Fibroblast of skin of scalp (primary cell): ENCODE measurements around the gene CCDC39.
"Not testable (repeated sequence)": the region's sequence is repeated elsewhere in the genome, so short reads cannot be mapped to it uniquely, and the experiment has no call there.

Experiments used
- DNase-seq: peaks from one replicate; pipeline ENCODE4 v3.0.0-alpha.2; 2013

The CCDC39 gene

DNA sequence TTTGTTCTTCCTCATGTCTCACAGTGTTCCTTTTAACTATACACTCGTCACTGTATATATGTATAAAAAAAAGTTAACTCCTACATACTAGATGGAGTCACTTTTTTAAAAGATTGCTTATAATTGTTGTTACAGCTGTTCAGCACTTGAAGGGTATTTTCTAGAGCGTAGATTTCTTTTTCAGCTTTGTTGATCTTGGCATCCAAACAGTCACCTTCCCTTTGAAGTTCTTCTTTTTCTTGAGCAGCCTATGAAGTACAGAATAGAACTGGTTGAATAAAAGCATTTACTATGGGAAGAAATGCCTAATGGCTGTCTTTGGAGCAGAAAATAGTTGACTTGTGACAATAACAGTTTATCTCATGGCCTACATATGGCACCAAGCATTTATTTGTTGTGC lies 59.6 kb downstream of the CCDC39 start:
- DNase-seq = no peak

DNA sequence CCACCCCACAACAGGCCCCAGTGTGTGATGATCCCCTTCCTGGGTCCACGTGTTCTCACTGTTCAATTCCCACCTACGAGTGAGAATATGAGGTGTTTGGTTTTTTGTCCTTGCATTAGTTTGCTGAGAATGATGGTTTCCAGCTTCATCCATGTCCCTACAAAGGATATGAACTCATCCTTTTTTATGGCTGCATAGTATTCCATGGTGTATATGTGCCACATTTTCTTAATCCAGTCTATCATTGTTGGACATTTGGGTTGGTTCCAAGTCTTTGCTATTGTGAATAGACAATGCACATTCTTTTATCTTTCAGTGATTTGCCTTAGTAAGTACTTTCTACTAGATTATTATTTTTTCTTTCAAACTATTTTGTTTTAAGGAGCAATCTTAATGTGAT lies 60.7 kb downstream of the CCDC39 start:
- DNase-seq = not testable (repeated sequence)

DNA sequence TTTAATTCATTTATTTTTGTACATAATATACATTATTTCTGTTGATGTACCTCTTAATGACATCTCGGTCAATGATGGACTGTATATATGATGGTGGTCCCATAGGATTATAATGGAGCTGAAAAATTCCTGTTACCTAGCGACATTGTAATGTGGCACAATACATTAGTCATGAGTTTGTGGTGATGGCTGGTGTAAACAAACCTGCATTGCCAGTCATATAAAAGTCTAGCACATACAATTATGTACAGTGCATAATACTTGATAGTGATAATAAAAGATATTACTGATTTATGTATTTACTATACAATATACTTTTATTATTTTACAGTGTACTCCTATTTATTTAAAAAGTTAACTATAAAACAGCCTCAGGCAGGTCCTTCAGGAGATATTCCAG lies 62.2 kb downstream of the CCDC39 start:
- DNase-seq = no peak

DNA sequence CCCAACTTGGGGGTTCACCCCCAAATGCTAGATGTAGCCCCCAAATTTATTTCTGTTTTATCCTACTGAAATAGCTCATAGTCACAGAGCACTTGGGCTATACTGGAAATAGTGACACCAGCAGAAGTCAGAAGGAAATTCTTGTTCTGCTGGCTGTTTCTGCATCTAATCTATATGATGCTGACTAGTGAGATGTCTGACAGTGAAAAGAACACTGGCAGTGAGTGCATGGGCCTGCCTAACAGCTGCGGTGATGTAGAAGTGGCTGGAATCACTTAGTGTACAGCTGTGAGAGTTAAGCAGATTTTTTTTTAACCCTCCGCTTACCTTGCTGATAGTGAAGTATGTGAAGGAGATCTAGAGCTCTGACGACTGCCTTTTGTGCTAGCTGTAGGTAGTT lies 63.3 kb downstream of the CCDC39 start:
- no peak for DNase-seq

DNA sequence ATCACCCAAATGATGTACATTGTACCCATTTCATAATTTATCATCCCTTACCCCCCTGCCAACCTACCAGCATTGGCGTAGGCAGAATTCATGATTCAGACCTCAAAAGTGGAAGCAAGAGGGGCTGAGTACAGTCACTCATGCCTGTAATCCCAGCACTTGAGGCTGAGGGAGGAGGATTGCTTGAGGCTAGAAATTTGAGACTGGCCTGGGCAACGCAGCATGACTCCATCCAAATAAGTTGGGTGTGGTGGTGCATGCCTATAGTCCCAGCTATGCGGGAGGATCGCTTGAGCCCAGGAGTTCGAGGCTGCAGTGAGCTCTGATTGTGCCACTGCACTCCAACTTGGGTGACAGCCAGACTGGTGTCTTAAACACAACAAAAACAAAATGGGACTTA lies 66.9 kb downstream of the CCDC39 start:
- no peak for DNase-seq

DNA sequence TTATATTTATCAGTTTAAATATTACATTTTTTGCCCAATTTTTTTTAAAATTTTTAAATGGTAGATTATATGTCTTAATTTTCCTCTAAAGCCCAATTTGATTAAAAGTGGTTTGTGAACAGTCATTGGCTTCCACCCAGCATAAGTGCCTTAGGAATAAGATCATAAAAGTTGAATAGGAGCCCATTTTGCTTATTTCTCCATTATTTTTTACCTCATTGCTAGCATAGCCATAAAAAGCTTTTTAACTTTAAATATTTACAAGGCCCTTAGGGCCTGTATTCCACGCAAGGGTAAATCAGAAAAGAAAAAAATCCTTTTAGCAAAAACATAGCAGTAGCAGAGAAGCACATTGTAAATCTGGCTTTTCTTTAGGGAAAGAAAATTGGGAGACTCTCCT lies 68.3 kb downstream of the CCDC39 start:
- no peak for DNase-seq

DNA sequence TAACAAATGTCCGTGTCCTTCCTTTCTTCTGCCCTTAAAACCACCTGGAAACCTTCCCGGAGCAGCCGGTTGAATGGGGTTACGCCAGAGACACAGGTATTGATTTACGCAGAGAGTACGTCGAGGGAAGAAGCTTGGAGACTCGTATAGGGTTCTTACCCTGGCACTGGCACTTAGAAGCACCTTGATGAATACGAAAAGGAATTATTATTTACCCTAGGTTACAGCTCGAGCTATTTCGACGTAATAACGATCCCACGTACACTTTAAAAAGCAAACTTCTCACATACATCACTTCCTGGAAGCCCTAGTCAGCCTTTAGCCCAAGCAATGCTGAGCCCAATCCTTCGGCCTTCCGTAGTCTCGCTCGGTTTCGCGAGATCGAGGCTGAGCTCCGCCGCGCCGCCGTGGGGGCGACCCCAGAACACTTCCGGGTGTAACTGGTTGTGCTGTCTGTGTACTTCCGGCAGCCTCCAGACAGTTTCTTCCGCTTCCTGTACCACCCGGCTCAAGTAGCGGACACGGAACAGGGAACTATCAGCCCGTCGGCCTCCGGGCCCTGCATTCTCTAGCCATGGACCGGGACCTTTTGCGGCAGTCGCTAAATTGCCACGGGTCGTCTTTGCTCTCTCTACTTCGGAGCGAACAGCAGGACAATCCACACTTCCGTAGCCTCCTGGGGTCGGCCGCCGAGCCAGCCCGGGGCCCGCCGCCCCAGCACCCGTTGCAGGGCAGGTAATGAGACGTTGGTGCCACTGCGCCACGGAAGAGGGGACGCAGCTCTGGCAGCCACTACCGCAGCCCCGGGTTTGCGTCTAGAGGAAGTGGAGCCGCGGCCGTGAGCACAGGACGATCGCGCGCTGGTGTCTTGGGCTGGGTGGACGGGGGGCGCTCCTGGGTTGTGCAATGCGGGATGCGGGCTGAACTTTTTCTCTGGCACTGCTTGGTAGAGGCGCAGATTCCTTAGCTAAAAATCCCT lies 77.3 kb downstream of the CCDC39 start, which contains the start of gene TTC14:
Gene TTC14, plus strand, starts transcription at position 476 of the 979 bp plus-strand sequence. Its CDS starts 99 bp downstream, at position 575.
- peak; percentile 96 for DNase-seq

DNA sequence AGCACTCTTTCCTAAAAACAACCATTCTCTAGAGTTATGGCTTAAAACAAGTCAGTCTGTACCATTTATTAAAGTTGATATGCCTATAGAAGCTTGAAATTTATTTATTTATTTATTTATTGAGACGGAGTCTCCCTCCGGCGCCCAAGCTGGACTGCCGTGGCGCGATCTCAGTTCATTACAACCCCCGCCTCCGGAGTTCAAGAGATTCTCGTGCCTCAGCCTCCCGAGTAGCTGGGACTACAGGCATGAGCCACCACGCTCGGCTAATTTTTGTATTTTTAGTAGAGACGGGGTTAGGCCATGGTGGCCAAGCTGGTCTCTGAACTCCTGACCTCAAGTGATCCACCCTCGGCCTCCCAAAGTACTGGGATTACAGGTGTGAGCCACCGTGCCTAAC lies 78.8 kb downstream of the CCDC39 start:
- no peak for DNase-seq

DNA sequence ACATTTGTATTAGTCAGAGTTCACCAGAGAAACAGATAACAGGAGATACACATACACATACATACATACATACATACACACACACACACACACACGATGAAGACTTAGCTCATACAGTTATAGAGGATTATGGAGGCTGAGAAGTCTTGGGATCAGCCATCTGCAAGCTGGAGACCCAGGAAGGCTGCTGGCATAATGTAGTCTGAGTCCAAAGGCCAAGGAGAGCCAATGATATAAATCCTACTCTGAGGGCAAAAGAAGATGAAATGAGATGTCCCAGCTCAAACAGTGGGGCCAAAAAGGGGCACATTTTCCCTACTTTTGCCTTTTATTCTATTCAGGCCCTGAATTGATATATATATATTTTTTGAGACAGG lies 83.7 kb downstream of the CCDC39 start:
- DNase-seq = no peak

DNA sequence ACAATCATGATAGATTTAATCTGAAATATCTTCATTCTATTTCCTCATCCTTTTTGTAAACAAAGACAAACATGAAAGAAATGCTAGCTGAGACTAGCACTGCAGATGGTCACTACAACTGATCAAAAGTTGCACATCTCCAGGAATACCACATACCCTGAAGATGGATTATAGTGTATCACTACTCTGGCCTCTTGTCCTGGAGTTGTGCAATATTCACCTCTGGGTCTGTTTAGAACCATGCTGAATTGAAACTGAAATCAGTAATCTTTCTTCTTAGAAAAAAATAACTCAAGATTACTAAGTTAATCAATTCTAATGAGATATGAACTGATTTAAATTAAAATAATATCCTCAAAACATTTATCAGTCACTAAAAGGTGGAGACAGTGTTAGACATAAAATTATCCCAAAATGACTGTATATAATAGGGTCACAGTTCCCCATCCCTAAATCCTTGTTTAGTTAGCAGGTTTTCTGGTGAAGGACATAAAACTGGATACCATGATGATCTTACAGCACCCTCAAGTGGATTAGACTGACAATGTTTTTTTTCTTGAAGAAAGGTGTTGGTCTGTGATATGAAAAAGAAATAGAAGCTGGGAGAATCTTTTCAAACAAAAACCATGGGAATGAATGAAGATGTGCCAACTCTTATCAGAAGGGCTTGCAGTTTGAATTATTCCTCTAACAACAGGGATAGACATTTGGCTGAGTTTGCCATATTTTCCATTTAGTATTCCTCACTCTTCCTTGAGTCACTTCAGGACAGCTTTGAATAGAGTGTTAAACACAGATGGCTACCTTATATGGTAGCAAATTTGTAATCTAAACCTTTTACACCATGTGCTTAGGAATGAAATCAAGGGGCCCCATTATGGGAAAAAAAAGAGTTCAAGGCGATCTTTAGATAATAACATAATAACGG lies 84.4 kb downstream of the CCDC39 start:
- DNase-seq = peak; percentile 47

DNA sequence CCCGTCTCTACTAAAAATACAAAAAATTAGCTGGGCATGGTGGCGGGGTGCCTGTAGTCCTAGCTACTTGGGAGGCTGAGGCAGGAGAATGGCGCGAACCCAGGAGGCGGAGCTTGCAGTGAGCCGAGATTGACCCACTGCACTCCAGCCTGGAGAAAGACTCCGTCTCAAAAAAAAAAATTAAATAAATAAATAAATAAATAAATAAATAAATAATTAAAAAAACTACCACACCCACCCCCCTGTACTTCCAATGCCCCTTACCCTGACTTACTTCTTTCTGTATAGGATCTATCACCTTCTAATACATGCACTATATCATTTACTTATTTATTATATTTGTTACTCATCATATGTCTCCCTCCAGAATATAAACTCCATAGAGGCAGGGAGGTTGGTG lies 85.7 kb downstream of the CCDC39 start:
- DNase-seq = not testable (repeated sequence)

DNA sequence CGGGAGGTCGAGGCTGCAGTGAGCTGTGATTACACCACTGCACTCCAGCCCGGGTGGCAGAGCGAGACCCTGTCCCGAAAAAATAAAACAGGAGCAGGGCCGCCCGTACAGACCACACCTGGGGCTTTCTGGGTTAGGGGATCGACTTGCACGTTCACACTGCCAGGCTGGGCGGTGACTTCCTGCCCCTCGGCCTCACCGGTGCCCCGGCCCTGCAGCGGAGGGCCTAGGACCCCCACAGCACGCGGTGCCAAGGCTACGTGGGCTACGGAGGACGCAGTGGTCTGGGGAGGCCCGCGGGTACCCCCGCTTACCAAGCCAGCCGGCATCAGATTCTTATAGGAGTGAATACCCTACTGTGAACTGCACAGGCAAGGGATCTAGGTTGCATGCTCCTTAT lies 88.9 kb downstream of the CCDC39 start:
- DNase-seq = no peak

DNA sequence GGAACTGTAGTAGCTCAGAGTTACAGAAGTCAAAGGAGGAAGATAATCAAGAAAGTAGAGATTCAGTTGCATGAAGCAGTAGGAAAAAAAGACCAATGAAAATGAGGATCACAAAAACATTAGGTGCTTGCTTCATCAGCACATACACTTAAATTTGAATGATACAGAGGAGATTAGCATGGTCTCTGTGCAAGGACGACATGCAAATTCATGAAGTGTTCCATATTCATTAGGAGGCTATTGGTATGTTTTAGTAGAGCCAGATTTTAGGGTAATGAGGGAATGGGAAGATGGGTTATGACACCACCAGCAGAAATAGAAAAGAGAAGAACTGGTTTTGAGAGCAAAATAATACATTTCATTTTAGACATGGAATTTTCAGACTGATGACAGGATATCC lies 98.4 kb downstream of the CCDC39 start:
- DNase-seq = no peak

DNA sequence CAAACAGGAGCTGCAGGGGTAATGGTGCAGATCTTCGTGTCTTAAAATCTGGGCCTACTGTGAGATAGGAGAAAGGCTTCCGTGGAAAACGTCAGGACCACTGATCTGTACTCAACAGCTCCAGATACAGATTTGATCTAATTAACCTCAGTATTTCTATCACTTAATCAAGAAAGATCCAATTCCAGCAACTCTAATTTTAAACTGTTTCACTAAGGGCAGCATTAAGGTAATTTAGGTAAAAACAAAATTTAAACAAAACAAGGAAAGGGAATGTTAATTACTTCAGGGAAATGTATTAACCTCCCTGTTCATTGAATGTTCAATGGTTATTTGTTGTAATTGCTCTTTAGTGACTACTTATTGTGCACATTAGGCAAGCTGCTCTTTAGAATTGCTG lies 103.7 kb downstream of the CCDC39 start:
- no peak for DNase-seq

DNA sequence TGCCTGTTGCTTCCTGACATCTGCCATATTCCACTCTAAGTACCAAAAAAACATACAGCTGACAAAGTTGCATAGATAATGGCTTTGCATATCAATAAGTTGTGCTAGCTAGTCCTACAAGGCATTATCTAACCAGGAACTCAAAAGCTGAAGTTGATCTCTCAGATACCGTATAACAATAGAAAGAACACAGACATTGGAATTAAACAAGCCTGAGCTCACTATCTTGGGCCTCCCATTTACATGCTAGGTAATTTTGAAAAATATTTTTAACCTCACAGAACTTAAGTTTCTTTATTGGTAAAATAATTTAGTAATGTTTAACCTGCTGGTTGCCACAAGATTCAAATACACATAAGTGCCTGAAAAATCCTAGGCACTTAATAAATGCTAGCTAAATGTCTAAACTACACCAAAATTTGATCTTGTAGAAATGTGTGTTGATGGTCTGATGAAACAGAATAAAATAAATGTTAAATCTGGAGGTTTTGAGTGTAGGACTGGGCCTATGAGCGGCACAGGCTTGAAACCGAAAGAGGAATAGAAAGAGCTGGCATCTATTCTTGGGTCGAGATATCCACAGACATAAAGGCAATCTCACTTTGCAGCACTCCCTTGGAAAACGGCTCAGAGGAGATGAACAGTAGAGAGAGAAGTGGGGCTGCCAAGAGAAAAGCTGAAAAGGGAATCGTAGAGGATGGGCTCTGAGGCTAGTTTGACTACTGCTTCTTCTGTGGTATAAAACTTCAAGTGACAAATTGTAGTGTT lies 107.3 kb downstream of the CCDC39 start:
- DNase-seq = no peak

DNA sequence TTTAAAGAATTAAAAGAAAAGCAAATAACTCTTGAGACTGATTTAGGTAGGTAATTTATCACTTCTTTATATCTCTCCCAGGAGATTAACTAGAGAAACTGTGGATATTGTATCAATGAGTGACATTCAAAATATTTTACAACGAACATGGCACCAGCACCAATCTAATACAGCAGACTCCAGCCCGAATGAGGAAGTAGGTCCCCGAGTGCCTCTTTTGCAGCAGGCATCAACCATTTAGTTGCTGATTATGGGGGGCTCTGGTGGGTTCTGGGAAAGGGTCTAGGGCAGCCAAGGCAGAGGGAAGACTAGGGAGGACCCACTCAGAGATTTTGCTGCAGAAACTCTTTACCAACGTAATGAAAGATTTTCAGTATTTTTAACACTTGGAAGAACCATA lies 109.1 kb downstream of the CCDC39 start:
- no peak for DNase-seq

DNA sequence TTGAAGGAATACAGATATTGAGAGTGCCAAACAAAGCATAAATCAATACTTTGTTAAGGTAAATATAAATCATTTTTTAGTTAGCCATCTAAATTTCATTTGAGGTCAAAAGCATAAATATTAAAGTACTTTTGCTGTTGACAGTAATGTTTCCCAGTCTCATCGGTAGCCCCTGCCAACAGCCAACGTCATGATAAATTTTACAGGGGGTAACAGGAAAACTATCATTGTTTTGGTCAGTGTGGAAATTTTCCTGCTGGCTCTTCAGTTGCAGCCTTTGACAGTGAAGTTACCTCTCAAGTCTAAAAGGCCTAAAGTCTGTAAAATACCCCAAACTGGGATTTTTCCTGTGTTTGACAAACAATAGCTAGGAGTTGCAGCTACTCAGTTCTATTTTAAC lies 114.6 kb downstream of the CCDC39 start:
- DNase-seq = no peak
